Stimulated activated CD8-positive, alpha-beta memory T cell treated with anti-CD3 and anti-CD28 coated beads, Interleukin-4, amount 100 ng/mL, for 48 hours (primary cell): Measurements from ENCODE around the gene NR2C2AP.
"Not testable (repeated sequence)": the region's sequence is repeated elsewhere in the genome, so short reads cannot be mapped to it uniquely, and the experiment has no call there.

Source experiments
- DNase-seq: peaks from one replicate; pipeline ENCODE4 v3.0.0-alpha.2; 2020

The NR2C2AP gene, protein sequence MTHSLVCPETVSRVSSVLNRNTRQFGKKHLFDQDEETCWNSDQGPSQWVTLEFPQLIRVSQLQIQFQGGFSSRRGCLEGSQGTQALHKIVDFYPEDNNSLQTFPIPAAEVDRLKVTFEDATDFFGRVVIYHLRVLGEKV

DNA sequence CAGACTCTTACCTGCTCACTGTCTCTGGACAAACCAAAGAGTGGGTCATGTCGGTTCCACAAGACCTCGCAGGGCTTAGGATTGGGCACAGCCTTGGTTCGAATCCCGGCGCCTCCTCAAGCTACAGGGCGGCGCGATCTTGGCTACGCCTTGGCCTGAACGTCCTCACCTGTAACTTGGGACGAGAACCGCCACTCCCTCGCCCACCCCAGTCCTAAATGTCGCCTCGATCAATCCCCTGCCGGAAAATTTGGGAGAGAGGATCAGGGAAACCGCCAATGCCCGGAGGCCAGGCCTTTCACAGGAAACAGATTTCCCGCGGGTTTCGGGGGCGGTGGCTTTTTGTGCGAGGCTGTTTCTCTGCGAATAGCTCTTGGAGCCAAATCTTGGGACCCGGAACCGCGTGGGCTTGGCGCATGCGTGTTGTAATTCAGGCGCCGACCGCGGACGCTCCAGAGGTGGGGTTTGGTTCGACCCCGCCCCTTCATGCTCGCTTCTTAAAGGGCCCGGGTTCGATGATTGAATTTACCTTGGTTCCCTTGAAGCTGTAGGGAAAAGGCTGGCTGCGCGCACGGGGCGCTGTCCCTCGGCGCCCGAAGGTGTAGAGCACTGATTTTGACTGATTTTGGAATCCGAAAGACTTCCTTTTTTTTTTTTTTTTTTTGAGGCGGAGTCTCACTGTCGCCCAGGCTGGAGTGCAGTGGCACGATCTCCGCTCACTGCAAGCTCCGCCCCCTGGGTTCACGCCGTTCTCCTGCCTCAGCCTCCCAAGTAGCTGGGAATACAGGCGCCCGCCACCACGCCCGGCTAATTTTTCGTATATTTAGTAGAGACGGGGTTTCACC is at the start of gene NR2C2AP:
Gene NR2C2AP, minus strand, starts transcription at position 403 of the 845 bp plus-strand sequence. Its CDS starts 354 bp downstream, at position 49.
- peak; percentile 96 for DNase-seq

DNA sequence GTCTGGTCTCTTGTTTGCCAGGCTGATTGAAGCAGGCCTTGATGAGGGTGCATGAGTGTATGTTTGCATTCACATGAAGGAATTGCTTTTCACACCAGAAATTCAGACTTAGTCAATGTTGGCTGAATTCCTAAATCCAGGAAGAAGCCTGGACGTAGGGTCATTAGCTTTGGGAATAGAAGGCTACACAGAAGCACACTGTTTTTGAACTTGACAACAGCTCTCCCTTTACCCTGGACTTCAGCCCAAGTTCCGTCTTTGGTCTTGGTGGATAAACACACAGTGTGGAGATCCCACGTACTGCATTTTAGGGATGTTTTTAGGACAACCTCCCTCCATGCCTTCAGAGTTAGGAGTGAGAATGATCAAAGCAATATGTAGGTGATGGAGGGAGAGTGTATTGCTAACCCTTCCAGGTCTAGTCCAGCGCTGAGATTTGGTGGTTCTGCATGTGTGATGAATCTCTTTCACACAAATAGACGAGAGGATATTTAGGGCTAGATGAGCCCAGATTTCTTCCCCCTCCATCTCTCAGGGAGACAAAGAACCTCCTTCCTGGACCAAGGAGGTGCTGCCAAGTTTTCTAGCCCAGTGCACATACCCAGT is 47.1 kb upstream of the NR2C2AP start:
- DNase-seq = no peak

DNA sequence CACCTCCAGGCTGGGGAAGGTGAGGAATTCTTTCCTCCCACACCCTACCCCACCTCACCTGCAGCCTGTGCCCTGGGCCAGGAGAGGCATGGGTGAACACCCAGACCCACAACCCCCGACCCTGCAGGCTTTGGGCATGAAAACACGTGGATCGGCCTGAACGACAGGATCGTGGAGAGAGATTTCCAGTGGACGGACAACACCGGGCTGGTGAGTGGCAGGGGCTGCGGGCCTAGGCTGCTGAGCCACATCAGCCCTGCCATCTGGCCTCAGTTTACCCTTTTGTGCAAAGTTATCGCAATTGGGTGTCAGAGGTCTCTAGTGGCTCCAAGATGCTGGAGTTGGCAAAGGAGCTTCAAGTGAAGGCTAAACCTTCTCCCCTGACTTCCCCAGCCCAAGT is 37.3 kb upstream of the NR2C2AP start:
- DNase-seq = no peak

DNA sequence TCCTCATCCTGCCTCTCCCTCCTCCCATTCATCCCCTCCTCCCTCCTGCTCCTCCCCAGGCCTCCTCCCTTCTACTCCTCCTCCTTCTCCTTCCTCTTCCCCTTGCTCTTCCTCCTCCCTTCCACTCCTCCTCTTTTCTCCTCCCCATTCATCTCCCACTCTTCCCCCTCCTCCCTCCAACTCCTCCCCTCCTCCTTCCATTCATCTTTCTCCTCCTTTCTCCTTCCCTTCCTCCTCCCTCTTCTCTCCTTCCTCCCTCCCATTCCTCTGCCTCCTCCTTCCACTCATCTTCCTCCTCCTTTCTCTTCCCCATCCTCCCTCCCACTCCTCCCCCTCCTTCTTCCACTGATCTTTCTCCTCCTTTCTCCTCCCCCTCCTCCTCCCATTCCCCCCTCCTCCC is 36.5 kb upstream of the NR2C2AP start:
- DNase-seq = no peak

DNA sequence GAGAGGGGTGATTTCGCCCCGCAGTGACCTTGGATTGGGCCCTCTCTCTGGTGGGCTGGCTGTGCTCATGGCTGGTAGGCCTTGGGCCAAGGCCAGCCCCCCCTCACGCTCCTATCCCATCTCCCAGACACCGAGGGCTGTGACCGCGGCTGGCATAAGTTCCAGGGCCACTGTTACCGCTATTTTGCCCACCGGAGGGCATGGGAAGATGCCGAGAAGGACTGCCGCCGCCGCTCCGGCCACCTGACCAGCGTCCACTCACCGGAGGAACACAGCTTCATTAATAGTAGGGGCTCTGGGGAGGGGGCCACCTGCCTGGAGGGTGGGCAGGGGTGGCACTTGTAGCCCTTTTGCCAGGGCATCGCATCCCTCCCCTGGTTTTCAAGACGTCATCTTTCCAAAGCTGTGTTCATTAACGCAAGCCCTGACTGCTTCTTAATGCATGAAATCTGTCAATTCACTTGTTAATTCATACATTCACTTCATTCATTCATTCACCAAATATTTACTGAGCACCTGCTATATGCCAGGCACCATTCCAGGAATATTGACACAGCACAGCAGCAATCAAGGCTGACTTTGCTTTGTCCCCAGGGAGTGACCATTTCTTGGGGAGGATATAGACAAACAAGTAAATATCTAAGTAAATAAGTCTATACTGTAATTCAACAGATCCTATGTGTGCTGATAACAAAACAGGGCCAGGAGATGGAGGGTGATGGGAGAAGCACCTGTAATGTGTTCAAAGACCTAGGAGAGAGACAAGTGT is 35.1 kb upstream of the NR2C2AP start:
- no peak for DNase-seq

DNA sequence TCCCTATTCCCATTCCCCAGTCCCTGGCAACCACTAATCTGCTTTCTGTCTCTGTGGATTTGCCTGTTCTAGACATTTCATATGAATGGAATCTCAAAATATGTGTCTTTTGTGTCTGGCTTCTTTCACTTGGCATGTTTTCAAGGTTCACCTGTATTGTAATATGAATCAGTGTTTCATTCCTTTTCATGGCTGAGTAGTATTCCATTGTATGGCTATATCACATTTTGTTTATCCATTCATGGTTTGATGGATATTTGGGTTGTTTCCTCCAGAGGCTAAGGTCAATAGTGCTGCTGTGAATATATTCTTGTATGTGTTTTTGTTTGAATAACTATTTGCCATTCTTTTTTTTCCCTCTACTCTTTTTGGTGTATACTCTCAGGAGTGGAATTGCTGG is 33.0 kb upstream of the NR2C2AP start:
- no peak for DNase-seq

DNA sequence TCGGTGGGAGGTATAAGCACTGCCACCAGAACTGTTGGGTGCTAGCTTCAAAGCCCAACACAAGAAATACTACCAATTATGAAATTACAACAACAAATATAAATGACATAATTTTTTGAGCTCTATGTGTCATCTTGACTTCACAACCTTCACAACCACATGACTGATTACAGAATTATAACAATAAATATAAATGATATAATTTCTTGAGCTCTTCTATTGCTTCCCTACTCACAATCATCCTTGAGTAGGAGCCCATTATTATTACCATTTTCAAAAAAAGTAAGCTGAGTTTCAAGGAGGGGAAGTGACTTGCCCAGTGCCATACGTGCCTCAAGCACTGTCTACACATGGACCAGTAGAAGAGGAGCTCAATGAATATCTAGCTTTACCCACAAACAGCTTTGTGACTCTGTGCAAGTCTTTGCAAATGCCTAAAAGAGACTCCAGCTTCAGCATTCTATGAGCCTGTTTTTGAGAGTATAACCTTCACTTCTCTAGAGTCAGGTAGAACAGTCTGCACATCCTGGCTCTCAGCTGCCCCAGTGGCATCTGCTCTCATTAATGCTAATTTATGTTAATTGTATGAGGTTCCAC is 31.1 kb upstream of the NR2C2AP start:
- DNase-seq = no peak

DNA sequence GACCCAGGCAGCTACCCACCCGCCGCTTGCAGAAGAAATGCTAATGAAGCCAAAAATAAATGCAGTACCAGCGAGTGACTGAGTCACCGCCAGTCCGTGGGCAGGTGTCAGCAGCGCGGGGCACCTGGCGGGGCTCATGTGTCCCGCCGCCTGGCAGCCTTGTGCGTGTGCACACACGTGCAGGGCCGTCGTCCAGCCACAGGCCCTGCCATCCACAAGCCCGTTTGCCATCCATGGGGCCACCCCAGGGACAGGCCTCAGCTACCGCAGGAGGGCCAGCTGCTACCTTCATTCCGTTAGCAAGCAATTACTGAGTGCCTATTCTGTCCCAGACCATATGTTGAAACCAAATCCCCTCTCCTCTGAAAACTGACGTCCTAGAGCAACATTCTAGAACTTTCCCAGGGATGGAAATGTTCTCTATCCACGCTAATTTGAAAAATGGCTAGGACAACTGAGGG is 29.1 kb upstream of the NR2C2AP start:
- no peak for DNase-seq

DNA sequence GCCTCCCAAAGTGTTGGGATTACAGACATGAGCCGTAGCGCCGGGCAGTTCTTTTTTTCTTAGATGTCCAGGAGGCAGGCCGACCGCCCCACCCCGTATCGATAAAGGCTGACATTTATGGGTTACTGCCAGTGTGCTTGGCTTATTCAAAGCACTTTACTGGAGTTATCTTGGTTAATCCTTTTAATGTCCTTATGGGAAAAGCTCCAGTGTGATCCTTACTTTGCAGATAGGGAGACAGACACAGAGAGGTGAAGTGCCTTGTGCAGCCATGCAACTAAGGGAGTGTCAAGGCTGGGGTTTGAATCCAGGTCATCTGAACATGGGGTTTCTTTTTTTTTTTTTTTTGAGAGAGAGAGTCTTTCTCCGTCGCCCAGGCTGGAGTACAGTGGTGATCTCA is 27.8 kb upstream of the NR2C2AP start:
- no peak for DNase-seq

DNA sequence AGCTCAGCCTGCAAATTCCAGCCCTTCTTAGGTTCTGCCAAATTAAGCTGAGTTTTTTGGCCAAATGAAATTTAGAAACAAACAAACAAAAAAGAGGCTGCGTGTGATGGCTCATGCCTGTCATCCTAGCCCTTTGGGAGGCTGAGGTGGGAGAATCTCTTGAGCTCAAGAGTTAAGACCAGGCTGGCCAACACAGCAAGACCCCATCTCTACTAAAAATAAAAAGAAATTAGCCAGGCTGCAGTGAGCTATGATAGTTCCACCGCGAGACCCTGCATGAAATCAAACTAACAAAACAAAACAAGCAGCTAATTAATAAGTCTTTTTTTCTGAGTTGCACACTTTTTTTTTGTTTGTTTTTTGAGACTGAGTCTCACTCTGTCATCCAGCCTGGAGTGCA is 26.5 kb upstream of the NR2C2AP start:
- DNase-seq = no peak

DNA sequence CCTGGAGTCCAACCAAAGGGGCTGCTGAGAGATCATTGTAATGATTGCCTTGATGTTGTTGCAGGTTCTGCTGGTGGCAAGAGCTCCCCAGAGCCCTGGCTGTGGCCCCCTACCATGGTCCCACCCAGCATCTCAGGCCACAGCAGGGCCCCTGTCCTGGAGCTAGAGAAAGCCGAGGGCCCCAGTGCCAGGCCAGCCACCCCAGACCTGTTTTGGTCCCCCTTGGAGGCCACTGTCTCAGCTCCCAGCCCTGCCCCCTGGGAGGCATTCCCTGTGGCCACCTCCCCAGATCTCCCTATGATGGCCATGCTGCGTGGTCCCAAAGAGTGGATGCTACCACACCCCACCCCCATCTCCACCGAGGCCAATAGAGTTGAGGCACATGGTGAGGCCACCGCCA is 24.0 kb upstream of the NR2C2AP start:
- DNase-seq = no peak

DNA sequence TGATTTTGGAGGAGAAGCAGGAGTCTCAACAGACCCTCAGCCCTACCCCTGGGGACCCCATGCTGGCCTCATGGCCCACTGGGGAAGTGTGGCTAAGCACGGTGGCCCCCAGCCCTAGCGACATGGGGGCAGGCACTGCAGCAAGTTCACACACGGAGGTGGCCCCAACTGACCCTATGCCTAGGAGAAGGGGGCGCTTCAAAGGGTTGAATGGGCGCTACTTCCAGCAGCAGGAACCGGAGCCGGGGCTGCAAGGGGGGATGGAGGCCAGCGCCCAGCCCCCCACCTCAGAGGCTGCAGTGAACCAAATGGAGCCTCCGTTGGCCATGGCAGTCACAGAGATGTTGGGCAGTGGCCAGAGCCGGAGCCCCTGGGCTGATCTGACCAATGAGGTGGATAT is 23.4 kb upstream of the NR2C2AP start:
- no peak for DNase-seq

DNA sequence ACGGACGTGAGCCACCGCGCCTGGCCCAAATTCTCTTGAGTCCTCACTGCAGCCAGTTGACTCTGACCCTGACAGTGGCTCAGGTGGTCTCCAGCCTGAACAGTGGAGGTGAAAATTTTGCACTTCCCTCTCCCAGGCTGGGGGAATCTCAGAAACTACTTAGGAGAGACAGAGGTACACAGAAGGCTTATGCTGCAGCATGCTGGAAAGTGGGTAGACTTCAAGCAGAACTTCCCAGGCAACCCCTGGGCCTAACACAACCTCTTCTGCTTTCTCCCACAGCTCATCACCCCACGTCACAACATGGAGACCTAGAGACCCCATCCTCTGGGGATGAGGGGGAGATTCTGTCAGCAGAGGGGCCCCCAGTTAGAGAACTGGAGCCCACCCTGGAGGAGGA is 23.0 kb upstream of the NR2C2AP start:
- no peak for DNase-seq

DNA sequence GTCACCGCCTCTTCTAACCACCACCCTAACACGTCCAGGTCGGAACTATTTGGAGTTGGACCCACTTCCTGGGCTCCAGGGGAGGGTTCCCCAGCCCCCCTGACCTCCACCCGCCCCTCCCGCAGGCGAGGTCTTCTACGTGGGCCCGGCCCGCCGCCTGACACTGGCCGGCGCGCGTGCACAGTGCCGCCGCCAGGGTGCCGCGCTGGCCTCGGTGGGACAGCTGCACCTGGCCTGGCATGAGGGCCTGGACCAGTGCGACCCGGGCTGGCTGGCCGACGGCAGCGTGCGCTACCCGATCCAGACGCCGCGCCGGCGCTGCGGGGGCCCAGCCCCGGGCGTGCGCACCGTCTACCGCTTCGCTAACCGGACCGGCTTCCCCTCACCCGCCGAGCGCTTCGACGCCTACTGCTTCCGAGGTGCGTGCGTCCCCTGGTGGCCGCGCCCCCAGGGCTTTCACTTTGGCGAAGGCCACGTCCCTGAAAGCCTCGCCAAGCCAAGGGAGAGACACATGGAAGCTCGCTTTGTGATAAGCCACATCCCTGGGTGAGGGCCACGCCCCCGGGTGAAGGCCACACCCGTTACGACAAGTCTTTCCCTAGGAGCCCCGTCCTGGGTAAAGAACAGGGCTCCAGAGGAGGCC is 21.8 kb upstream of the NR2C2AP start:
- peak; percentile 80 for DNase-seq

DNA sequence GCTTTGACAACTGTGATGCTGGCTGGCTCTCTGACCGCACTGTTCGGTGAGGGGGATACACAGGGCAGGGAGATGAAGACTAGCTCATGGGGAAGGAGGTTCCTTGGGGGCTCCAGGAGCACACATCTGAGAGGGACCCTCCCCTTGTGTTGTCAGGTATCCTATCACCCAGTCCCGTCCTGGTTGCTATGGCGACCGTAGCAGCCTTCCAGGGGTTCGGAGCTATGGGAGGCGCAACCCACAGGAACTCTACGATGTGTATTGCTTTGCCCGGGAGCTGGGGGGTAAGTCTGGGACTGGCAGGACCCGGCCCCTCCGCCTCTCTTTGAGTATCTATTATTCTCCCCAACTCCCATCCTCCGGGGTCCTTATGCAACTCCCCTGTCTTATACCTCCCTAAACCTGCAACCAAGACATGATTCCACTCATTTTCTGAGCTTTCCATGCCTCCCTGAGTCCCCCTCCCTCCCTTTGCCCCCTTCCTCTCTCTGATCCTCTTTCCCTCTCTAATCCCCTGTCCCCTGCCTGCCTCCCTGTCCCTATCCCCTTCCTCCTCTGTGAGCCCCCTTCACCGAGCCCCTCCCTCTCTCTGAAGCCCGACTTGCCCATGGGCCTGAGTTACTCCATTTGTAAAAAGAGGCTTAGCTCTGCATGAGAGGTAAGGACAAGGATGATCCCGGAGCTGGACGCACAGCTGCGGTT is 21.1 kb upstream of the NR2C2AP start:
- DNase-seq = no peak

DNA sequence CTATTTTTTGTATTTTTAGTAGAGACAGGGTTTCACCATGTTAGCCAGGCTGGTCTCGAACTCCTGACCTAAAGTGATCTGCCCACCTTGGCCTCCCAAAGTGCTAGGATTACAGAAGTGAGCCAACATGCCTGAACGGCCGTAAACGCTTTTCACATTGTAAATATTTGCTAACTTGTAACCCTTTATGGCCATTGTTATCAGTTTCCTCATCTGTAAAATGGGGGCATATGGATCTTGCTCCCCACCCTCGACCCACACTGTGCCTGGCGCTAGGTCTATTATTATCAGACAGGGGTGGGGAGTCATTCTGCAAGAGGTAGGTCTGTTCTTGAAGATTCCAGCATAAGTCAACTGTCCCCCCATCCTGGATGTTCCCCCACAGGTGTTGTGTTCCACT is 20.4 kb upstream of the NR2C2AP start:
- DNase-seq = no peak

DNA sequence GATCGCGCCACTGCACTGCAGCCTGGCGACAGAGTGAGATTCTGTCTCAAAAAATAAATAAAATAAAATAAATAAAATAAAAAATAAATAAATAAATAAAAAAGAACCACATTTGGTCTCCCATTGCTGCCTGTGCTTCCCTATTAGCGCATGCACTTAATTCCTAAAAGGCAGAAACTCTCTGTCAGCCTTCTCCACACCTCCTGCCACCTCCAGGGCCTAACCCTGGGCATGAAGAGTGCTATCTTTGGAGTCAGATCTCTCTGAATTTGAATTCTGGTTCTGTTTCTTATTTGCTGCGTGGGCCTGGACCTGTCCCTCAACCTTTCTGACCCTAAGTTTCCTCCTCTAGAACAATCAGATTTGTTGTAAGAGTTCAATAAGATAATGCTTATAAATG is 19.8 kb upstream of the NR2C2AP start:
- no peak for DNase-seq

DNA sequence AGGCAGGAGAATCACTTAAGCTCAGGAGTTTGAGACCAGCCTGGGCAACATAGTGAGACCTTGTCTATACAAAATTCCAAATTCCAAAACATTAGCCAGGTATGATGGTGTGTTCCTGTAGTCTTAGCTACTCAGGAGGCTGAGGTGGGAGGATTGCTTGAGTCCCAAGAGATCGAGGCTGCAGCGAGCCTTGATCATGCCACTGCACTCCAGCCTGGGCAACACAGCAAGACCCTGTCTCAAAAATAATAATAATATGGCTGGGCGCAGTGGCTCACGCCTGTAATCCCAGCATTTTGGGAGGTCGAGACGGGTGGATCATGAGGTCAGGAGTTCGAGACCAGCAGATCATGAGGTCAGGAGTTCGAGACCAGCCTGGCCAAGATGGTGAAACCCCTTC is 17.8 kb upstream of the NR2C2AP start:
- not testable (repeated sequence) for DNase-seq

DNA sequence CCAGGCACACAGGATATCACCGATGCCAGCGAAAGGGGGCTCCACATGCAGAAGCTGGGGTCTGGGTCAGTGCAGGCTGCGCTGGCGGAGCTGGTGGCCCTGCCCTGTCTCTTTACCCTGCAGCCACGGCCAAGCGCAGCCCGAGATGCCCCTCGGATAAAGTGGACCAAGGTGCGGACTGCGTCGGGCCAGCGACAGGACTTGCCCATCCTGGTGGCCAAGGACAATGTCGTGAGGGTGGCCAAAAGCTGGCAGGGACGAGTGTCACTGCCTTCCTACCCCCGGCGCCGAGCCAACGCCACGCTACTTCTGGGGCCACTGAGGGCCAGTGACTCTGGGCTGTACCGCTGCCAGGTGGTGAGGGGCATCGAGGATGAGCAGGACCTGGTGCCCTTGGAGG is 15.7 kb upstream of the NR2C2AP start:
- no peak for DNase-seq

DNA sequence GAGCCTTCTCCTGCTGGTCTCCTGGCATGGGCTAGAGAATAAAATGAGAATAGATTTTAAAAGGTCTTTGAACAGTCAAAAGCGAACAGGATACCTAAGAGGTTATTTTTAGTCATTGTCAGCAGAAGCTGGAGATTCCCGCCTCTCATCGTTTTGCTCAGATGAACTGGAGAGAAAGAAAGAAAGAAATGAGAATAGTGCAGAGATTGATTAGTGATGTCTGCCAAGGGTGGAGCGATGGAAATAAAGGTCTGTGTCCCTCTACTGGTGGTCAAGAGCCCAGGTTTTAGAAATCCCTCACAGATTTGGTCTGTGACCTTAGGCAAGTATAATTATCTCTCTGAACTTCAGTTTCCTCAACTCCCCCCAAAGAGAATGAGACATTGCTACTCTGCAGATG is 13.9 kb upstream of the NR2C2AP start:
- DNase-seq = no peak

DNA sequence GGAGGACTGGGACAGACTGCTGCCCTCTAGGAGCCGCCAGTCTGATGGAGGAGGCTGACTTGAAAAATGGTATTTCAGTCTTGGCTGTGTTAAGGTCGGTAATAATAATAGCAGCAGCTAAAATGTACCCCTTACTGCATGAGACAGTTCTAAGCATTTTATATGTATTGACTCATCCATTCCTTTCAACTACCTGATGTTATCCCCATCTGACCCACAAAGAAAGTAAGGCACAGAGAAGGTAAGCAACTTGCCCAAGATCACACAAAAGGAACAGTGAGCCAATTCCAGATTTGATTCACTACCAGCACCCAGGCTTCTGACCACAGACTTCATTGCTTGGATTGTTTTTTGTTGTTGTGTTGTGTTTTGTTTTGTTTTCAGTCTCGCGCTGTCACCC is 12.6 kb upstream of the NR2C2AP start:
- DNase-seq = no peak

DNA sequence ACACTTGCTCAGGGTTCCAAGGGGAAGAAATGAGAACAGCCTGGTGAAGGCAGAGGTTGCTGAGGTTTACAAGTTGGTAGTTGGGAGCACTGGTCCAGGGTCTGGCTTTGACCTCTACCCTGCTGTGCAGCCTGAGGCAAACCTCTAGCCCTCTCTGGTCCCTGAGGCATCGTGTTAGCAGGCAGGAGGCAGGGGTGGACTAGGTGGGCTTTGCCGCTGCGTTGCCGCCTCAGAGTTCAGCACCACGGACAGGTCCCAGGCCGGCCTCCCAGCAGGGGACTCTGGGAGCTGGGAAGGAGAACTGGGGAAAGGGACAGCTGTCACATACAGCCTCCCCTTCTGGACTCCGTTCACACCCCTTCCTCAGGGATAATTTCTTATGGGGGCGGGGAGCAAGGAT is 11.7 kb upstream of the NR2C2AP start:
- DNase-seq = peak; percentile 68
